Tibial artery (tissue), 4 donors: ENCODE data around the gene OGFR.

Experiments
- DNase-seq, 2 donors: peaks; one replicate each; pipeline ENCODE4 v3.0.0-alpha.2; 2019
- H3K27ac ChIP-seq, 2 donors: fragments of 200-600 bp; sonication (generic) in 1 of 2; 1 replicate in 1 of 2; 2 replicates in 1 of 2; pipeline ENCODE4 v1.5.1; 2018 to 2019; ENCODE audit warnings: mild to moderate bottlenecking in 1 of 2
- H3K27me3 ChIP-seq, 2 donors: fragments of 200-600 bp; sonication (generic) in 1 of 2; one replicate each; pipeline versions ENCODE4 v1.5.1 to v1.6.0; 2016 to 2019
- H3K36me3 ChIP-seq, 3 donors: fragments of 200-600 bp; sonication (generic) in 2 of 3; one replicate each; pipeline ENCODE4 v1.5.1; 2016 to 2019; ENCODE audit warnings: mild to moderate bottlenecking in 2 of 3
- H3K4me1 ChIP-seq, 4 donors: fragments of 200-600 bp; sonication (generic) in 2 of 4; 1 replicate in 3 of 4; 2 replicates in 1 of 4; pipeline ENCODE4 v1.5.1; 2016 to 2019
- H3K4me3 ChIP-seq, 2 donors: fragments of 200-600 bp; sonication (generic) in 1 of 2; 1 replicate in 1 of 2; 2 replicates in 1 of 2; pipeline ENCODE4 v1.5.1; 2018 to 2019; ENCODE audit warnings: mild to moderate bottlenecking in 2 of 2
- H3K9me3 ChIP-seq, 3 donors: fragments of 200-600 bp; sonication (generic) in 1 of 3; one replicate each; pipeline ENCODE4 v1.5.1; 2016 to 2019
- intact Hi-C: fragments of 100-400 bp; cut with DNase I; formaldehyde crosslinking; loops from one replicate; pipeline ENCODE4 v1.15.0; 2023; ENCODE audit warnings: low total_unique reads
- TF ChIP-seq, protein P1 (sequence below), 2 experiments: fragments of 200-600 bp in 1 of 2; fragments of 450-650 bp in 1 of 2; IDR thresholded peaks; one replicate each; pipeline ENCODE4 v1.5.1; 2017 to 2019; ENCODE audit warnings: antibody characterized with exemption in 2 of 2, mild to moderate bottlenecking in 1 of 2, moderate library complexity in 1 of 2

The OGFR gene

DNA sequence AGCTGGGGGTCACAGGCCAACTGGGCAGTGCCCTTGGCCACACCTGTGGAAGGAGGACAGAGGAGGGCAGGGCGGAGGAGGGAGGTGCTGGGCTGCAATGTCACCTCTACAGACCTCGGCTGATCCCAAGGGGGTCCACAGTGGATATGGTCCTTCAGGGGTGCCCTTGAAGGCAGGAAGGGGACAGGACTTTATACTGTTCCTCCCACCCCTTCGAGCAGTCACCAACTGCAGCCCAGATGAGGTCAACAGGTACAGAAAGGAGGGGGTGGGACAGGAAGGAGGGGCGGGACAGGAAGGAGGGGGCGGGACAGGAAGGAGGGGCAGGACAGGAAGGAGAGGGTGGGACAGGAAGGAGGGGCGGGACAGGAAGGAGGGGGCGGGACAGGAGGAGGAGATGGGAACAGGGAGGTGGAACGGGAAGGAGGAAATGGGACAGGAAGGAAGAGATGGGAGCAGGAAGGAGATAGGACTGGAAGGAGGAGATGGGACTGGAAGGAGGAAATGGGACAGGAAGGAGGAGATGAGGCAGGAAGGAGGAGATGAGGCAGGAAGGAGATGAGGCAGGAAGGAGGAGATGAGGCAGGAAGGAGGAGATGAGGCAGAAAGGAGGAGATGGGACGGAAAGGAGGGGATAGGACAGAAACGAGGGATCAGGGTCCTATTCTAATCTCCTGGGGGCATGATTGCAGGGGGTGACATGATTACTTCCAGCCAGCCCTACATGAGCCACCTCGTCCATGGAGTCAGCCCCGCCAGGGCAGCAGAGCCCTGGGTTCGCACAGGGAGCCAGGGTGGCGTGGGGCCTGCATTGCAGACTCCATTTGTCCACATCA lies 27.7 kb upstream of the OGFR start:
- Histone ChIP-seq H3K4me3 (no peak overlapping the region), H3K27me3 (peaks cover 0 to 74% of the 10 kb centered on the region in 2 donors), H3K9me3 (no peaks in the 10 kb centered on the region), H3K36me3 (no peaks in the 10 kb centered on the region), H3K4me1 (no peaks in the 10 kb centered on the region), H3K27ac (no peak overlapping the region)
- intact Hi-C loops: no loop called here
- no peak for DNase-seq
- TF ChIP-seq, protein P1, sequence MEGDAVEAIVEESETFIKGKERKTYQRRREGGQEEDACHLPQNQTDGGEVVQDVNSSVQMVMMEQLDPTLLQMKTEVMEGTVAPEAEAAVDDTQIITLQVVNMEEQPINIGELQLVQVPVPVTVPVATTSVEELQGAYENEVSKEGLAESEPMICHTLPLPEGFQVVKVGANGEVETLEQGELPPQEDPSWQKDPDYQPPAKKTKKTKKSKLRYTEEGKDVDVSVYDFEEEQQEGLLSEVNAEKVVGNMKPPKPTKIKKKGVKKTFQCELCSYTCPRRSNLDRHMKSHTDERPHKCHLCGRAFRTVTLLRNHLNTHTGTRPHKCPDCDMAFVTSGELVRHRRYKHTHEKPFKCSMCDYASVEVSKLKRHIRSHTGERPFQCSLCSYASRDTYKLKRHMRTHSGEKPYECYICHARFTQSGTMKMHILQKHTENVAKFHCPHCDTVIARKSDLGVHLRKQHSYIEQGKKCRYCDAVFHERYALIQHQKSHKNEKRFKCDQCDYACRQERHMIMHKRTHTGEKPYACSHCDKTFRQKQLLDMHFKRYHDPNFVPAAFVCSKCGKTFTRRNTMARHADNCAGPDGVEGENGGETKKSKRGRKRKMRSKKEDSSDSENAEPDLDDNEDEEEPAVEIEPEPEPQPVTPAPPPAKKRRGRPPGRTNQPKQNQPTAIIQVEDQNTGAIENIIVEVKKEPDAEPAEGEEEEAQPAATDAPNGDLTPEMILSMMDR (IDR thresholded peaks at IDR 0.05): no peak

DNA sequence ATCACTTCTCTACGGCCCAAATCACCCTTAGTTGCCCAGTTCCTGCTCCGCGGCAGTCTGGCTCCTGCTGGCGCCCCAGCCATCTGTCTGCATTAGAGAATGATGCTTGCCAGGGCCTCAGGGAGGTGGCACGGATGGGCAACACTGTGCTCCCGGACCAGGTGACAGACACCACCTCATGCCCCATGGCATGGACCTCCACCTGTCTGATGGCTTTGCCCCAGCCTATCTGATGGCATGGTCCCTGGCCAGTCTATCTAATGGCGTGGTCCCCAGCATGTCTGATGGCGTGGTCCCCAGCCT lies 27.2 kb upstream of the OGFR start:
- intact Hi-C loops: no loop called here
- TF ChIP-seq, protein P1 (IDR thresholded peaks at IDR 0.05): no peak
- no peak overlapping the region for H3K27ac ChIP-seq
- no peaks in the 10 kb centered on the region for H3K4me1 ChIP-seq
- no peak overlapping the region for H3K4me3 ChIP-seq
- peaks cover 0 to 73% of the 10 kb centered on the region in 2 donors for H3K27me3 ChIP-seq
- no peaks in the 10 kb centered on the region for H3K36me3 ChIP-seq
- DNase-seq: no peak
- no peaks in the 10 kb centered on the region for H3K9me3 ChIP-seq

DNA sequence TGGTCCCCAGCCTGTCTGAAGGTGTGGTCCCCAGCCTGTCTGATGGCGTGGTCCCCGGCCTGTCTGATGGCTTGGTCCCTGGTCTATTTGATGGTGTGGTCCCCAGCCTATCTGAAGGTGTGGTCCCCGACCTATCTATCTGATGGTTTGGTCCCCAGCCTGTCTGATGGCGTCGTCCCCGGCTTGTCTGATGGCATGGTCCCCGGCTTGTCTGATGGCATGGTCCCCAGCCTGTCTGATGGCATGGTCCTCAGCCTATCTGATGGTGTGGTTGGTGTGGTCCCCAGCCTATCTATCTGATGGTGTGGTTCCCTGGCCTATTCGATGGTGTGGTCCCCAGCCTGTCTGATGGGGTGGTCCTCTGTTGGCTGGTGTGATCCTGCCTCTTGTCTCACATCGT lies 26.6 kb upstream of the OGFR start:
- TF ChIP-seq, protein P1 (IDR thresholded peaks at IDR 0.05): no peak
- H3K27me3 ChIP-seq: peaks cover 0 to 71% of the 10 kb centered on the region in 2 donors
- DNase-seq: no peak
- intact Hi-C loops: no loop called here
- H3K4me1 ChIP-seq: no peaks in the 10 kb centered on the region
- no peaks in the 10 kb centered on the region for H3K36me3 ChIP-seq
- H3K4me3 ChIP-seq: no peak overlapping the region
- no peak overlapping the region for H3K27ac ChIP-seq
- no peaks in the 10 kb centered on the region for H3K9me3 ChIP-seq

DNA sequence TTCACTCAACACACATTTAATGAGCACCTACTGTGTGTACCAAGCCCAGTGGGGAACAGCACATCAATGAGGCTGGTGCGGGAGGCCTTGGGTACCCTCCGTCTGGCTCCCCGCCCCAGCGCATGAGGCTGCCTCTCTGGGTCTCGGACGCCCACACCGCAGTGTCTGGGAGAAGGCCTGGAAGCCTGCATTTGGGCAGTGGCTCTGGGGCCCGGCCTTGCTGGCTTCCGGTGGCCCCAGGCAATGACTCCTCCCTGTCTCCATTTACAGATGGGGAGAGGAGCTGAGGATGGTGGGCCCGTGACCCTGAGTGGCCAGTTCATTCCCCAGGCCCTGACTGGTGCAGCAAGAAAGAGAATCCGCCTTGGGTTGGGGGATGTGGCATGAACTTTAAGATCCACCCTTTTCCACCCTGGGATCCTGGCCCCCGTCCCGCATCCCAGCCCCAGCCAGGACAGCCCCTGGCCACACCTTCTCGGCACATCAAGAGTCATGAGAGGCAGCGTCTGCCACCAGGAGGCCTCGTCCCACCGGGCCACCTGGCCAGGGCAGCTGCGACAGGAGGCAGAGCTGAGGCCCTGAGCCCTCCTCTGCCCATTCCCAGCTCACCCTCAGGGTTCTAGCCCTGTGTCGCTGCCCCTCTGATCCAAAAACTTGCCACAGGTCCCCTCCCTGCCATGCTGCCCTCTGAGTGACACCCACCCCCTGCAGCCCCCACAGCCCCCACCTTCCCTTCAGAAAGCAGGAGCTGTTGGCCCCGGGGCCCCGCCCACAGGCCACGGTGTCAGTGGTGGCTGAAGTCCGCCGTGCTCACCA lies 25.8 kb upstream of the OGFR start:
- Histone ChIP-seq H3K36me3 (no peaks in the 10 kb centered on the region), H3K4me1 (no peaks in the 10 kb centered on the region), H3K27ac (no peak overlapping the region), H3K9me3 (no peaks in the 10 kb centered on the region), H3K27me3 (peaks cover 0 to 71% of the 10 kb centered on the region in 2 donors), H3K4me3 (no peak overlapping the region)
- TF ChIP-seq, protein P1 (IDR thresholded peaks at IDR 0.05): no peak
- intact Hi-C loops: no loop called here
- DNase-seq: no peak

DNA sequence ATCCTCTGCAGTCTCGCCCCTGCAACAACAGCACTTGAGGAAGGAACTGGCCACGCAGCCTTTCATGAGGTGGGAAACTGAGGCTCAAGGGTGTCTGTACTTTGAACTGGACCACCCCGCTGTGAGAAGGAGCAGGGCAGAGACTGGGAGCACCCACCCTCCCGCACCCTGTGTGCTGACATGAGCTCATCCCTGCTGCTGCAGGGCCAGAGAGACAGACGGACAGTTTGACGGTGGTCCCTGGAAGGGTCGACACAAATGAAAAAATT lies 25.3 kb upstream of the OGFR start:
- Histone ChIP-seq H3K4me3 (no peak overlapping the region), H3K36me3 (no peaks in the 10 kb centered on the region), H3K4me1 (no peaks in the 10 kb centered on the region), H3K27ac (no peak overlapping the region), H3K27me3 (peaks cover 0 to 69% of the 10 kb centered on the region in 2 donors), H3K9me3 (no peaks in the 10 kb centered on the region)
- no peak for DNase-seq
- TF ChIP-seq, protein P1 (IDR thresholded peaks at IDR 0.05): no peak
- intact Hi-C loops: no loop called here
